HEK293T (cell line): ENCODE measurements around the gene CLEC16A.

Source experiments
- CTCF ChIA-PET: fragments of 350-600 bp; formaldehyde crosslinking; extraction: SDS; loops from one replicate; lab custom pipeline; 2021; ENCODE audit warnings: antibody characterized with exemption, inconsistent platforms; lab: Yijun Ruan, JAX
- POLR2A ChIA-PET: fragments of 350-600 bp; formaldehyde crosslinking; extraction: SDS; loops from one replicate; lab custom pipeline; 2020; ENCODE audit warnings: antibody characterized with exemption, inconsistent platforms; lab: Yijun Ruan, JAX
- DNase-seq: peaks from one replicate; pipeline ENCODE4 v3.0.0; 2012; ENCODE audit warnings: mixed read lengths; ENCODE audit errors: extremely low spot score
- ARNT ChIP-seq: fragments of 450-650 bp; IDR thresholded peaks from 2 replicates; pipeline ENCODE4 v1.6.1; 2017; ENCODE audit warnings: mild to moderate bottlenecking
- BHLHE40 ChIP-seq: fragments of 450-650 bp; IDR thresholded peaks from 2 replicates; pipeline ENCODE4 v1.6.1; 2016; ENCODE audit warnings: mild to moderate bottlenecking, moderate library complexity, borderline replicate concordance
- CTBP1 ChIP-seq: fragments of 450-650 bp; IDR thresholded peaks from 2 replicates; pipeline ENCODE4 v1.6.1; 2016; ENCODE audit warnings: borderline replicate concordance
- ELF4 ChIP-seq: fragments of 450-650 bp; IDR thresholded peaks from 2 replicates; pipeline ENCODE4 v1.6.1; 2017; ENCODE audit warnings: antibody characterized with exemption
- FOXA1 ChIP-seq: fragments of 450-650 bp; IDR thresholded peaks from 2 replicates; pipeline ENCODE4 v1.6.1; 2016; ENCODE audit warnings: mild to moderate bottlenecking
- FOXK2 ChIP-seq: fragments of 450-650 bp; IDR thresholded peaks from 2 replicates; pipeline ENCODE4 v1.6.1; 2016; ENCODE audit warnings: mild to moderate bottlenecking
- FOXM1 ChIP-seq: fragments of 450-650 bp; IDR thresholded peaks from 2 replicates; pipeline ENCODE4 v1.6.1; 2017; ENCODE audit warnings: mild to moderate bottlenecking, borderline replicate concordance
- HDGF ChIP-seq: fragments of 450-650 bp; IDR thresholded peaks from 2 replicates; pipeline ENCODE4 v1.6.1; 2017; ENCODE audit warnings: antibody characterized with exemption, borderline replicate concordance
- L3MBTL2 ChIP-seq: fragments of 450-650 bp; conservative IDR thresholded peaks from 2 replicates; pipeline ENCODE4 v1.6.1; 2016; ENCODE audit warnings: mild to moderate bottlenecking
- LEF1 ChIP-seq: fragments of 450-650 bp; IDR thresholded peaks from 2 replicates; pipeline ENCODE4 v1.6.1; 2017; ENCODE audit warnings: mild to moderate bottlenecking, borderline replicate concordance
- NFRKB ChIP-seq: fragments of 450-650 bp; IDR thresholded peaks from 2 replicates; pipeline ENCODE4 v1.6.1; 2016; ENCODE audit warnings: mild to moderate bottlenecking, moderate library complexity
- SP1 ChIP-seq: fragments of 450-650 bp; IDR thresholded peaks from 2 replicates; pipeline ENCODE4 v1.6.1; 2017
- SUZ12 ChIP-seq: fragments of 450-650 bp; IDR thresholded peaks from 2 replicates; pipeline ENCODE4 v1.6.1; 2016; ENCODE audit warnings: mild to moderate bottlenecking
- TARDBP ChIP-seq: fragments of 450-650 bp; IDR thresholded peaks from 2 replicates; pipeline ENCODE4 v1.6.1; 2016
- ZNF384 ChIP-seq: fragments of 450-650 bp; IDR thresholded peaks from 2 replicates; pipeline ENCODE4 v1.6.1; 2016
- TF ChIP-seq, protein P1 (sequence below): fragments of 450-650 bp; IDR thresholded peaks from 2 replicates; pipeline ENCODE4 v1.6.1; 2016

CLEC16A gene

DNA sequence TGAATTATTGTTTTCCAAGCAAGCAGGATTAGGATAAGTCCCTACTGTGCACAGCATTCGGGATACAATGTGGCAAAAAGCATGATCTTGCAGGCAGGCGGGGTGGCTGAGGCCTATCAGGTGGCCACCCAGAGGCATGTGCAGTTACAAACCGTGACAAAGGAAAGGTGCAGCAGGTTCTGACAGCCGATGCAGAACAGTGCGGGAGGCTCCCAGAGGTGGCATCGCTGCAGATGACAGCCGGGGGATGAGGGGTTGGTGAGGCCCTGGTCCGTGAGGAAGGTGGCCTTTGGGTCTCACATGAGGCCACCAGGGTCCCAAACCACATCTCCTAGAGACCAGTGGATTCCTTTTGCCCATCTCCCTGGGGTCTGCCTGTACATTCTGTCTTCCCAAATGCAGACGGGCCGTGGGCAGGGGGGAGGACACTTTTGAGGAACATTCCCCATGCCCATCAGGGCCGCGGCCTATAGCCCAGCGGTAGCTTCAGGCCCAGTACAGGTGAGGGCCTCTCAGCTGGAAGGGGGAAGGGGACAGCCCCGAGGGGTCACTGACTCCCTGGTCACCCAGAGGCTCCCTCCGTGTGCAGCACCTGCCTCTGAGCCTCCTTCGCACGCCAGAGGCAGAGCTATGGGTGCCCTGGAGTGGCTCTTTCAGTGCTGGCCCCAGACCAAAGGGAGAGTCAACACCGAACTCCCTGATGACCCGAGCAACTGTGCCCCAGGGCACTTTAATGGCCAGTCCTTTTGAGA, 226.5 kb downstream of the CLEC16A start:
- POLR2A ChIA-PET, result no interaction called here
- TF ChIP-seq FOXK2 (no peak), LEF1 (no peak), CTBP1 (no peak), BHLHE40 (no peak), HDGF (no peak), SP1 (no peak), TARDBP (no peak), FOXM1 (no peak), SUZ12 (no peak), FOXA1 (no peak), ELF4 (no peak), L3MBTL2 (no peak), NFRKB (no peak), ARNT (no peak), ZNF384 (no peak)
- TF ChIP-seq, protein P1, sequence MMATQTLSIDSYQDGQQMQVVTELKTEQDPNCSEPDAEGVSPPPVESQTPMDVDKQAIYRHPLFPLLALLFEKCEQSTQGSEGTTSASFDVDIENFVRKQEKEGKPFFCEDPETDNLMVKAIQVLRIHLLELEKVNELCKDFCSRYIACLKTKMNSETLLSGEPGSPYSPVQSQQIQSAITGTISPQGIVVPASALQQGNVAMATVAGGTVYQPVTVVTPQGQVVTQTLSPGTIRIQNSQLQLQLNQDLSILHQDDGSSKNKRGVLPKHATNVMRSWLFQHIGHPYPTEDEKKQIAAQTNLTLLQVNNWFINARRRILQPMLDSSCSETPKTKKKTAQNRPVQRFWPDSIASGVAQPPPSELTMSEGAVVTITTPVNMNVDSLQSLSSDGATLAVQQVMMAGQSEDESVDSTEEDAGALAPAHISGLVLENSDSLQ, result no peak
- DNase-seq, result no peak
- CTCF ChIA-PET, result no interaction called here

DNA sequence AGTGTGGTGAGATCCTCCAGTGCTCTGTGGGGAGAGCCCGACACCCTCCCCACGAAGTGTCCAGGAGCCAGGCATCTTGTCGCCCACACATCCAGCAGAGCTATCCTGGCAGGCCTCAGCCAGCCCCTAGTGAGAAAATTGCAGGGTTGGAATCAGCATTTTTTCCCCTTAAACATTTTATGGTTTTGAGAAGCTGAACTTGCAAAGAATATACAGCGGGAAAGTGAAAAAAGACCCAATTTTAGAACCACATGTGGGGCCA, 227.0 kb downstream of the CLEC16A start:
- no peak for TF ChIP-seq SUZ12
- no peak for TF ChIP-seq TARDBP
- TF ChIP-seq FOXM1, result no peak
- no peak for TF ChIP-seq CTBP1
- TF ChIP-seq FOXA1, result no peak
- TF ChIP-seq BHLHE40, result no peak
- TF ChIP-seq FOXK2, result no peak
- POLR2A ChIA-PET, result no interaction called here
- DNase-seq, result no peak
- CTCF ChIA-PET, result interaction anchor here (0.6 kb wide), 1 partner anchor 12 kb away, joined by 3 read pairs; no protein-coding TSS in a partner anchor

DNA sequence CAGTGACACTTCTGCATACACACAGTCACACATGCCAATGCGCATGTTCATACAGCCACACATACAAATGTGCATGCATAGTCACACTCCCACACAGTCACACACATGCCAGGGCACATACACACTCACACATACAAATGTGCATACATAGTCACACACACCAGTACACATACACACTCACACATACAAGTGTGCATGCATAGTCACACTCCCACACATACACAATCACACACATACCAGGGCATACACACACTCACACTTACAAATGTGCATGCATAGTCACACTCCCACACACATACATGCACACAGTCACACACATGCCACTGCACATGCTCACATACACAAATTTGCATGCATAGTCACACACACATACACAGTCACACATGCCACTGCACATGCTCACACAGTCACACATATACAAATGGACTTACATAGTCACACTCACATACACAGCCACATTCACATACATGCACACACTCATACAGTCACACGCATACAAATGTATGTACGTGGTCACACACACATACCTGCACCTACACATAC, 227.5 kb downstream of the CLEC16A start:
- no peak for DNase-seq
- no peak for TF ChIP-seq ARNT
- TF ChIP-seq NFRKB, result no peak
- no peak for TF ChIP-seq L3MBTL2
- TF ChIP-seq CTBP1, result no peak
- TF ChIP-seq SUZ12, result no peak
- no peak for TF ChIP-seq SP1
- no peak for TF ChIP-seq FOXK2
- TF ChIP-seq HDGF, result no peak
- no peak for TF ChIP-seq FOXA1
- no peak for TF ChIP-seq FOXM1
- TF ChIP-seq ZNF384, result no peak
- no peak for TF ChIP-seq ELF4
- no peak for TF ChIP-seq LEF1
- TF ChIP-seq TARDBP, result no peak
- TF ChIP-seq, protein P1, result no peak
- no peak for TF ChIP-seq BHLHE40
- ChIA-PET POLR2A (no interaction called here), CTCF (interaction anchor here (0.6 kb wide), 1 partner anchor 13 kb away, joined by 3 read pairs; no protein-coding TSS in a partner anchor)

DNA sequence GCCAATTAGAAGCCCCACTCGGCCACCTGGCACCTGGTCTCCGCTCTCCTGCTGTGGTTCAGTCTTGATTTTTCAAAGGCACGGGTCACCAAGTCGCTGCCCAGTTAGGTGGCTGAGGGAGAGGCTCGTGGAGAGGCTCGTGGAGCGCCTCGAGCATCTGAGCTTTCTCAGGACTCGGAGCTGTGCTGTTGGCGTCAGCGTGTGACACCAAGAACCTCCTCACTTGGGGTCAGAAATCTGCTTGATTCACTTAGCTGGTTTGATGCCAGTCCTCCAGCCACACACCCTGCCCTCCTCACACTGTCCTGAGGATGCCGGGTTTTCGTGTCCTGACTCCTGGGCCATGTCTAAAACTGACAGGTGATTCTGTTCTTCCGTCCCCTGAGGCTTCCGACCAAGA, 229.1 kb downstream of the CLEC16A start:
- POLR2A ChIA-PET, result no interaction called here
- TF ChIP-seq FOXK2 (no peak), BHLHE40 (no peak), L3MBTL2 (no peak), NFRKB (no peak), SP1 (no peak), CTBP1 (no peak)
- TF ChIP-seq, protein P1, result no peak
- CTCF ChIA-PET, result no interaction called here
- no peak for DNase-seq

DNA sequence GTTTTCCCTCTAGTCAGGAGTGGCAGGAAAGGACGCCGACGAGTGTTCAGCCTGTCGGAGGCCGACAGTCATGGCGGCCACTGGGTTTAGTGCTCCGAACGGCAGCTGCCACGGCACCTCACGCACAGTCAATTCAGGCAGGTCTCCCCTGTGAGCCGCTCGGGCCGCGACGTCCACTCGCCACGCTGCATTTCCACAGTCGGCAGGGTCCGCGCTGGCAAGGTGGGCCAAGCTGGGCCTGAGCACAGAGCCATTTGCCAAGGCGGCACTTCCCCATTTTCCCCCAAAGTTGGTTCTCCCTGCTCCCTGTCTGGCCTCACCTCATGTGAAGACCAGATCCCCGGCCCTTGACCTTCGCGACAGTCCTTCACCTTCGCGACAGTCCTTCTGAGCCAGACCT, 229.8 kb downstream of the CLEC16A start:
- ChIA-PET POLR2A (no interaction called here), CTCF (no interaction called here)
- DNase-seq, result no peak
- no peak for TF ChIP-seq ARNT
- TF ChIP-seq ELF4, result no peak
- no peak for TF ChIP-seq LEF1
- no peak for TF ChIP-seq HDGF

DNA sequence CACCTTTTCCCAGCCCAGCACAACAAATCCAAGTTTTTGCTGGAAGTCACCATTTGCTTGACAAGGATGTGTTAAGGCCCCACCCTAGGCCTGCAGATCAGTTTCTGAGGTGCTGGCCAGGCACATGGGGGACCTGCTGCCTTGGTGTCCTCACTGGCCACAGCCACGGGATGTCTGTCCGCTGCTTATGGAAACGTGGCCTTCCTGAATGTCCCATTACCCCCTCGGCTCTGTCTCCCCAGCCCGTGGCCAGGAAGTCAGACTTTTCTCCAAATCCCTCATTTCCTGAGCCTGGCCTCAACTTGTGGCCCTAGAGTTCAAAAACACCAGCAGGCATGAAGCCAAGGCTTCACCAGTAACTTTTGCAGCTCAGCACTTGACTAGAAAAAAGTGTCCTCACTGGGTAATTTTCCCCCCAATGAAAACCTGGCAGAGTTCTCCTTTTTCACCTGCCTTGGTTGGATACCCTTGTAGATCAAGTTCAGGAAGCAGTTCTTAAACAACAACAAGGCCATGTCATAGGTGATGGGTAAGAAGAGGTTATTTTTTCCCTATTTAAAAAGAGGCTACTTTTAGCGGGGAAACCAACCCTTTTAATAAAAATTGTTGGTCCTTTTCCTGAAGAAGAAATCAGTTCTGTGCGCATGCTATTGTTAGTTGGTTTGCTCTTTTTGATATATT, 230.9 kb downstream of the CLEC16A start:
- DNase-seq, result no peak
- ChIA-PET POLR2A (no interaction called here), CTCF (no interaction called here)
- TF ChIP-seq BHLHE40, result no peak
- no peak for TF ChIP-seq ARNT
- TF ChIP-seq SP1, result no peak
- TF ChIP-seq LEF1, result no peak
- no peak for TF ChIP-seq TARDBP
- no peak for TF ChIP-seq SUZ12
- TF ChIP-seq HDGF, result no peak
- no peak for TF ChIP-seq L3MBTL2
- TF ChIP-seq FOXM1, result no peak
